Measurements from ENCODE around the gene KMT2B. TPM values are rescaled to one million over a fixed set of nuclear protein-coding genes. Genes with fewer than 3 reads are reported as not detected.

KMT2B gene
- total and polyA plus RNA-seq, 9 of the 15 experiments (the other 6 are each of a cell fraction or from before 2014, with no cell fraction given), result 0.63 to 43.9 (median 8.1) TPM

DNA sequence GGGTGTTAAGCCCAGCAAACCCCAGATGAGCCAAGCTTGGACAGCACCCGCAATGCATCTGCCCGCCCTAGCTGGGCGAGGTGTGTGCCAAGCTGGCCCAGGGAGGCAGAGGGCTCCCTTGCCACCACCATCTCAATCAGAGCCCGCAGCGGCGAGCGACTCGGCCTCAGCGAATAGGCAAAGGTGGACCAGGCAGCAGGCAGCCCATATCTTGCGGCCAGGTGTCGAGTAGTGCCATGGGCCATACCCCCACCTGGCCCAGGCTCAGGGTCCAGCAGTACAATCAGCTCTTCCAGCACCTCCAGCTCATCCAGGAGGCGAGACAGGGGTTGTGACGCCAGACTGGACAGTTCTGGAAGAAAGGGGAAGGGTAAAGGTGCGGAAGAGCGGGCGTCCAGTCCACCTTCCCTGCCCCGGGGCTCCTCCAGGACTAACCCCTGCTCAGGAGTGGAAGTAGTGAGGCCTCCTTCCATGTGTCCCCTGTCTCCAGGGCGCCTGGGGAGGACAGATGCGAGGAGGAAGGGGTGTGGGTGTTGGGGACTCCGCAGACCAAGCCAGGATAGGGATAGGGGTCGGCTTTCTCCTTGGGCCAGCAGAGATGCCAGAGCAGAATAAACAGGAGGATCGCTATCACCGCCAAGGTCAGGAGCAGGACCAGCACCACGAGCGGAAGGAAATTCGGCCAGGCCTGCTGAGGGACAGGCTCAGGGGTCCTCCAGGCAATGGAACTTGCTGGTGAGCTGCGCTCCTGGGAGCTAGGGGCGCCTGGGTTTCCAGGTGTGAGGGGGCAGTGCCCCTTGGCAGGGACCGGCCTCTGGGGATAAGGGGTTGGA lies 21.7 kb downstream of the KMT2B start:
- no peaks in the 10 kb centered on the region for H3K9me3 ChIP-seq (replicated peaks; ENCODE audit: control insufficient read depth, insufficient read depth, low read depth, low read length)
- H3K9ac ChIP-seq (ENCODE audit: insufficient read depth in 1 of 2, low read depth in 2 of 2, low read length in 2 of 2), result peak overlapping the region; percentile 53 to 92
- H3K79me2 ChIP-seq (ENCODE audit: control insufficient read depth, insufficient read depth, low read length), result no peaks in the 10 kb centered on the region; the same call in 2 of the 3 replicates
- POLR2A ChIA-PET, result interaction anchor here (0.9 to 2.7 kb wide), 6 partner anchors 8 to 35 kb away, joined by 3 to 19 read pairs (median 4); partner anchors contain the start of genes PROSER3 and ZBTB32
- no peaks in the 10 kb centered on the region for H3K9me1 ChIP-seq (ENCODE audit: control insufficient read depth, insufficient read depth, low read length)
- no TSS peak for BruUV-seq (replicated peaks)
- H4K20me1 ChIP-seq (replicated peaks; ENCODE audit: control insufficient read depth, insufficient read depth, low read length), result no peaks in the 10 kb centered on the region
- H3K4me2 ChIP-seq (ENCODE audit: insufficient read depth, low read length), result peak overlapping the region; percentile 82
- FAIRE-seq, result no peak
- peaks cover 22 to 50% of the 10 kb centered on the region in 2 experiments; a peak in 4 of 5 replicates for H3K4me1 ChIP-seq (replicated peaks in 1 of 2; ENCODE audit: control insufficient read depth in 2 of 2, insufficient read depth in 2 of 2, low read length in 2 of 2)
- H3K4me3 ChIP-seq, result peak overlapping the region; percentile 65
- intact Hi-C loops (cut with micrococcal nuclease), result loop anchor here (10.0 kb wide), 1 partner anchor 95 kb away; the partner anchor contains the start of genes COX6B1 and ETV2
- DNase-seq (ENCODE audit: extremely low read depth in 1 of 4, low spot score in 3 of 4), result no peak
- ATAC-seq, result no peak
- H3K27me3 ChIP-seq (ENCODE audit: control insufficient read depth in 2 of 2, insufficient read depth in 2 of 2, low read length in 2 of 2), result no peaks in the 10 kb centered on the region
- peaks cover 66% of the 10 kb centered on the region; the same call in 2 of the 3 replicates for H3K36me3 ChIP-seq (ENCODE audit: control insufficient read depth, insufficient read depth, low read length)
- CTCF ChIA-PET (ENCODE audit: low intra/inter-chr PET ratio), result no interaction called here
- peak overlapping the region; percentile 66 for H3K27ac ChIP-seq (ENCODE audit: extremely low read depth, low read depth, low read length)
- in situ Hi-C loops (cut with MboI), result no loop called here
- 83% methylated on average over 27 of the region's 29 CpGs for WGBS (ENCODE audit: insufficient coverage, low coverage, missing lambda C conversion rate)
- no peak overlapping the region for H2AFZ ChIP-seq (ENCODE audit: low read depth, low read length)
- TF ChIP-seq, protein P1, sequence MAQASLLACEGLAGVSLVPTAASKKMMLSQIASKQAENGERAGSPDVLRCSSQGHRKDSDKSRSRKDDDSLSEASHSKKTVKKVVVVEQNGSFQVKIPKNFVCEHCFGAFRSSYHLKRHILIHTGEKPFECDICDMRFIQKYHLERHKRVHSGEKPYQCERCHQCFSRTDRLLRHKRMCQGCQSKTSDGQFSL (CRISPR knock-in tag; IDR thresholded peaks at IDR 0.05), result no peak
- TF ChIP-seq, protein P1 (tag; IDR thresholded peaks at IDR 0.05), result no peak
- TF ChIP-seq, protein P2, sequence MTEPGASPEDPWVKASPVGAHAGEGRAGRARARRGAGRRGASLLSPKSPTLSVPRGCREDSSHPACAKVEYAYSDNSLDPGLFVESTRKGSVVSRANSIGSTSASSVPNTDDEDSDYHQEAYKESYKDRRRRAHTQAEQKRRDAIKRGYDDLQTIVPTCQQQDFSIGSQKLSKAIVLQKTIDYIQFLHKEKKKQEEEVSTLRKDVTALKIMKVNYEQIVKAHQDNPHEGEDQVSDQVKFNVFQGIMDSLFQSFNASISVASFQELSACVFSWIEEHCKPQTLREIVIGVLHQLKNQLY (CRISPR knock-in tag; conservative IDR thresholded peaks at IDR 0.05), result no peak
- TF ChIP-seq ETV5 (CRISPR knock-in tag; IDR thresholded peaks at IDR 0.05; ENCODE audit: low read depth) (no peak), EHMT2 (IDR thresholded peaks at IDR 0.05) (no peak), POLR2A (conservative IDR thresholded peaks at IDR 0.05) (peak; percentile 53), FOXJ2 (tag; IDR thresholded peaks at IDR 0.05) (no peak), SMARCC2 (IDR thresholded peaks at IDR 0.05; ENCODE audit: low read depth) (no peak), ZNF239 (CRISPR knock-in tag; IDR thresholded peaks at IDR 0.05) (no peak), XRCC3 (IDR thresholded peaks at IDR 0.05) (no peak), SUPT5H (IDR thresholded peaks at IDR 0.05) (0 out of 2 replicates have a peak, but pooled peaks have one; percentile 37), HMGN3 (IDR thresholded peaks at IDR 0.05; ENCODE audit: borderline replicate concordance, extremely low read depth, insufficient read length, low read depth, low read length) (peak; percentile 40), WHSC1 (IDR thresholded peaks at IDR 0.05; ENCODE audit: low read length) (no peak), MEIS2 (IDR thresholded peaks at IDR 0.05; ENCODE audit: partially characterized antibody) (no peak)
- TF ChIP-seq, protein P3, sequence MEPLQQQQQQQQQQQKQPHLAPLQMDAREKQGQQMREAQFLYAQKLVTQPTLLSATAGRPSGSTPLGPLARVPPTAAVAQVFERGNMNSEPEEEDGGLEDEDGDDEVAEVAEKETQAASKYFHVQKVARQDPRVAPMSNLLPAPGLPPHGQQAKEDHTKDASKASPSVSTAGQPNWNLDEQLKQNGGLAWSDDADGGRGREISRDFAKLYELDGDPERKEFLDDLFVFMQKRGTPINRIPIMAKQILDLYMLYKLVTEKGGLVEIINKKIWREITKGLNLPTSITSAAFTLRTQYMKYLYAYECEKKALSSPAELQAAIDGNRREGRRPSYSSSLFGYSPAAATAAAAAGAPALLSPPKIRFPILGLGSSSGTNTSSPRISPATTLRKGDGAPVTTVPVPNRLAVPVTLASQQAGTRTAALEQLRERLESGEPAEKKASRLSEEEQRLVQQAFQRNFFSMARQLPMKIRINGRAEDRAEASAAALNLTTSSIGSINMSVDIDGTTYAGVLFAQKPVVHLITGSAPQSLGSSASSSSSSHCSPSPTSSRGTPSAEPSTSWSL (CRISPR knock-in tag; IDR thresholded peaks at IDR 0.05; ENCODE audit: borderline replicate concordance), result no peak
- TF ChIP-seq, protein P4, sequence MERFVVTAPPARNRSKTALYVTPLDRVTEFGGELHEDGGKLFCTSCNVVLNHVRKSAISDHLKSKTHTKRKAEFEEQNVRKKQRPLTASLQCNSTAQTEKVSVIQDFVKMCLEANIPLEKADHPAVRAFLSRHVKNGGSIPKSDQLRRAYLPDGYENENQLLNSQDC (CRISPR knock-in tag; IDR thresholded peaks at IDR 0.05), result no peak

All from K562 (cell line).